ENCODE measurements around the gene TGFBRAP1. TPM values are rescaled to one million over a fixed set of nuclear protein-coding genes. Genes with fewer than 3 reads are reported as not detected.

TGFBRAP1 gene
- total and polyA plus RNA-seq, 2 experiments from 2014 or later: 10.4 to 18.3 TPM

GRCh38 chr2:105291981-105292380, 37.6 kb downstream of the TGFBRAP1 start:
- H3K36me3 ChIP-seq (replicated peaks; ENCODE audit: insufficient read depth, low read depth): no peaks in the 10 kb centered on the region
- no peaks in the 10 kb centered on the region for H3K9me3 ChIP-seq (ENCODE audit: low read depth)
- no peaks in the 10 kb centered on the region for H3K9me2 ChIP-seq (replicated peaks; ENCODE audit: insufficient read depth)
- H2AFZ ChIP-seq: no peak overlapping the region
- H3K27ac ChIP-seq: no peak overlapping the region
- DNase-seq (ENCODE audit: low spot score): no peak
- no peak overlapping the region for H3K4me3 ChIP-seq
- H3K4me1 ChIP-seq (ENCODE audit: insufficient read depth): no peaks in the 10 kb centered on the region
- WGBS (ENCODE audit: low lambda C conversion rate, missing lambda C conversion rate): 84% methylated on average over 2 of the region's 2 CpGs
- no peaks in the 10 kb centered on the region for H3K27me3 ChIP-seq
- H3K79me2 ChIP-seq: no peaks in the 10 kb centered on the region
- TF ChIP-seq CTCF (IDR thresholded peaks at IDR 0.05; ENCODE audit: poor library complexity) (no peak), EZH2phosphoT487 (IDR thresholded peaks at IDR 0.05; ENCODE audit: low read depth, severe bottlenecking, unreplicated experiment) (no peak), EZH2 (IDR thresholded peaks at IDR 0.05; ENCODE audit: borderline replicate concordance) (no peak)
- H4K20me1 ChIP-seq (ENCODE audit: insufficient read depth, poor library complexity, severe bottlenecking): no peaks in the 10 kb centered on the region
- H3K4me2 ChIP-seq: no peak overlapping the region

GRCh38 chr2:105290981-105291660, 38.4 kb downstream of the TGFBRAP1 start:
- Histone ChIP-seq H3K27me3 (no peaks in the 10 kb centered on the region), H3K36me3 (replicated peaks; ENCODE audit: insufficient read depth, low read depth) (no peaks in the 10 kb centered on the region), H4K20me1 (ENCODE audit: insufficient read depth, poor library complexity, severe bottlenecking) (no peaks in the 10 kb centered on the region), H2AFZ (no peak overlapping the region), H3K4me1 (ENCODE audit: insufficient read depth) (no peaks in the 10 kb centered on the region), H3K9me3 (ENCODE audit: low read depth) (no peaks in the 10 kb centered on the region), H3K4me2 (no peak overlapping the region), H3K27ac (no peak overlapping the region), H3K79me2 (no peaks in the 10 kb centered on the region), H3K4me3 (no peak overlapping the region), H3K9me2 (replicated peaks; ENCODE audit: insufficient read depth) (no peaks in the 10 kb centered on the region)
- WGBS (ENCODE audit: low lambda C conversion rate, missing lambda C conversion rate): 94% methylated on average over 6 of the region's 6 CpGs
- TF ChIP-seq EZH2phosphoT487 (IDR thresholded peaks at IDR 0.05; ENCODE audit: low read depth, severe bottlenecking, unreplicated experiment) (no peak), CTCF (IDR thresholded peaks at IDR 0.05; ENCODE audit: poor library complexity) (no peak), EZH2 (IDR thresholded peaks at IDR 0.05; ENCODE audit: borderline replicate concordance) (no peak)
- no peak for DNase-seq (ENCODE audit: low spot score)

GRCh38 chr2:105288133-105288532, 41.4 kb downstream of the TGFBRAP1 start:
- Histone ChIP-seq H4K20me1 (ENCODE audit: insufficient read depth, poor library complexity, severe bottlenecking) (no peaks in the 10 kb centered on the region), H3K4me2 (no peak overlapping the region), H3K27me3 (no peaks in the 10 kb centered on the region), H3K27ac (no peak overlapping the region), H3K9me2 (replicated peaks; ENCODE audit: insufficient read depth) (no peaks in the 10 kb centered on the region), H3K79me2 (no peaks in the 10 kb centered on the region), H2AFZ (no peak overlapping the region), H3K36me3 (replicated peaks; ENCODE audit: insufficient read depth, low read depth) (no peaks in the 10 kb centered on the region), H3K4me1 (ENCODE audit: insufficient read depth) (no peaks in the 10 kb centered on the region), H3K4me3 (no peak overlapping the region), H3K9me3 (ENCODE audit: low read depth) (no peaks in the 10 kb centered on the region)
- TF ChIP-seq CTCF (IDR thresholded peaks at IDR 0.05; ENCODE audit: poor library complexity) (no peak), EZH2 (IDR thresholded peaks at IDR 0.05; ENCODE audit: borderline replicate concordance) (no peak)
- no peak for DNase-seq (ENCODE audit: low spot score)
- WGBS (ENCODE audit: low lambda C conversion rate, missing lambda C conversion rate): 92% methylated on average over 7 of the region's 7 CpGs

Data from hepatocyte (in vitro differentiated cells).